AG09309 (cell line): ENCODE measurements around the gene EGFR.

Experiments used
- DNase-seq: peaks from one replicate; pipeline ENCODE4 v3.0.0-alpha.2; 2010; ENCODE audit warnings: low read depth
- H3K4me3 ChIP-seq: 2 replicates; pipeline ENCODE4 v1.5.1; 2011; ENCODE audit warnings: mild to moderate bottlenecking, low read depth, low read length, moderate library complexity; ENCODE audit not compliant: control insufficient read depth
- TF ChIP-seq, protein P1 (sequence below): IDR thresholded peaks from 2 replicates; pipeline ENCODE4 v1.5.1; 2011; ENCODE audit warnings: mild to moderate bottlenecking, low read depth, low read length, inconsistent platforms; ENCODE audit not compliant: insufficient read depth, control insufficient read depth; ENCODE audit errors: missing control alignments

Gene EGFR

DNA sequence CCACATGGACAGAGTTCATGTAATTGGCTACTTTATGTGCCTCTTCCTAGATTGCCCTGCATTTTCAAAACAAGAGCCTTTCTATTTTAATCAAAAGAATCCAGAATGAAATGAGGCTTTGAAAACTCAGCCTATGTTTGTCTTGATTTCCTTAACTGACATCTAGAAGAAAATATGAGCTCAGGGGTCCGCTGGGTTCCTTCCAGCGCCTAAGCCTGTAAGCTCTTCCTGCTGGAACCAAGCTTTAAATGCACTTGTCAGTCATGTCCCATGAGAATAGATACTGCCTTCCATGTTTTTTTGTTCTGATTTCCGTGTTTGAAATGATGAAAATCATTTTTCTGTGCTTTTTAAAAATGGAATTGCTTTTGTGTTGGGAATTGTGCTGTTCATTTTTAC is 74.2 kb downstream of the EGFR start:
- no peak overlapping the region for H3K4me3 ChIP-seq
- TF ChIP-seq, protein P1, sequence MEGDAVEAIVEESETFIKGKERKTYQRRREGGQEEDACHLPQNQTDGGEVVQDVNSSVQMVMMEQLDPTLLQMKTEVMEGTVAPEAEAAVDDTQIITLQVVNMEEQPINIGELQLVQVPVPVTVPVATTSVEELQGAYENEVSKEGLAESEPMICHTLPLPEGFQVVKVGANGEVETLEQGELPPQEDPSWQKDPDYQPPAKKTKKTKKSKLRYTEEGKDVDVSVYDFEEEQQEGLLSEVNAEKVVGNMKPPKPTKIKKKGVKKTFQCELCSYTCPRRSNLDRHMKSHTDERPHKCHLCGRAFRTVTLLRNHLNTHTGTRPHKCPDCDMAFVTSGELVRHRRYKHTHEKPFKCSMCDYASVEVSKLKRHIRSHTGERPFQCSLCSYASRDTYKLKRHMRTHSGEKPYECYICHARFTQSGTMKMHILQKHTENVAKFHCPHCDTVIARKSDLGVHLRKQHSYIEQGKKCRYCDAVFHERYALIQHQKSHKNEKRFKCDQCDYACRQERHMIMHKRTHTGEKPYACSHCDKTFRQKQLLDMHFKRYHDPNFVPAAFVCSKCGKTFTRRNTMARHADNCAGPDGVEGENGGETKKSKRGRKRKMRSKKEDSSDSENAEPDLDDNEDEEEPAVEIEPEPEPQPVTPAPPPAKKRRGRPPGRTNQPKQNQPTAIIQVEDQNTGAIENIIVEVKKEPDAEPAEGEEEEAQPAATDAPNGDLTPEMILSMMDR: no peak
- DNase-seq: no peak

DNA sequence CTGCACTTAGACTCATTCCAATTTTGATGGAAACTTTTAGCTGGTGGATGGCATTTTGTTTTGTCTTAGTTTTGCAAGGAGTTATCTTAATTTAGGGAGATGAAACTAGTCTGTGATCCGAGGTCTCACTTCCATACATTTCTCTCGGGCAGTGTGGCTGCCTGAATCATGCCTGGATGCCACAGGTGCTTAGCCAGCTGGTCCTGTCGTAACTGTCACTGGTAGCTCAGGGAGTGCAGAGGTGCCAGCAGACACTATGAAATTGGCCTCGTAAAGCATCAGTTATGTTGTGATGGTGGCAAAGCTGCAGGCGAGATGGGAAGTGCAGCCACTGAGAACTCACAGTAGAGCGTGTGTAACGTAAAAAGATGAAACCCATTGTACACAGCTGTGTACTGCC is 74.9 kb downstream of the EGFR start:
- DNase-seq: no peak
- TF ChIP-seq, protein P1: no peak
- no peak overlapping the region for H3K4me3 ChIP-seq

DNA sequence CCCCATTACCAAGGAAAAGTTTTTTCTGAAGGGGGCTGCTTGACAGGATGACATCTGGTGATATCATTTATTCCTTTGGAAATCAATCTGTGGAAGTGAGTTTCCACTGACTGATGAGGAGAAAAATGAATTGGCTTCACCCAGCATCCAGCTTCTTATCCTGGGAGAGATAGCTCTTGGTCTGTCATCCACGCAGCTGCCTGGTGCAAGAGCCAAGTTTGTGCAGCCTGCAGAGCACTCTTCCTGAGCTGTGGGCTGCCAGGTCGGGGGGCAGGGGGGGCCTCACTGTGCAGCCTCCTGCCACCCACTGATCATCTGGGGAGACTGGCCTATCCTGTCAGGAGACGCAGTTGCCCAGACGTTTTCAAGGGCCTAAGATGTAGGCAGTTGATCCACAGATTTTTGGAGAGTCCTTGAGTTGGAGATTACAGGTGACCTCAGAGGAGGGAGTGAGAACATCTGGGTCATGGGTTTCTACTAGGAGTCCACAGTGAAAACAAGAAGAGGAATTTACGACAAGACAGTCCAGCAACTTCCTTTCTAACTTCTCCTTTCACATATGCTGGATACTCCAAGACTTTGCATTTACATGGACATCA is 75.4 kb downstream of the EGFR start:
- H3K4me3 ChIP-seq: no peak overlapping the region
- TF ChIP-seq, protein P1: no peak
- no peak for DNase-seq

DNA sequence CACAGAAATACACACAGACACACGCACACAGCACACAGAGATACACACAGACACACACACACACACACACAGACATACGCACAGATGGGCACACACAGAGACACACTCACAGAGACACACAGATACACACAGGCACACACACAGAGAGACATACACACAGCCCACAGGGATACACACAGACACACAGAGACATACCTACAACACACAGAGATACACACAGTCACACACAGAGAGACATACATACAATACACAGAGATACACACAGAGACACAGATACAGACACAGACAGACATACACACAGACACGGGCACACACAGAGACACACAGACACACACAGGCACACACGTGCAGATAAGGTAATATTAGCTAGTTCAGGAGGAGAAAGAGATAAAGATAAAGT is 76.9 kb downstream of the EGFR start:
- TF ChIP-seq, protein P1: no peak
- H3K4me3 ChIP-seq: no peak overlapping the region
- no peak for DNase-seq

DNA sequence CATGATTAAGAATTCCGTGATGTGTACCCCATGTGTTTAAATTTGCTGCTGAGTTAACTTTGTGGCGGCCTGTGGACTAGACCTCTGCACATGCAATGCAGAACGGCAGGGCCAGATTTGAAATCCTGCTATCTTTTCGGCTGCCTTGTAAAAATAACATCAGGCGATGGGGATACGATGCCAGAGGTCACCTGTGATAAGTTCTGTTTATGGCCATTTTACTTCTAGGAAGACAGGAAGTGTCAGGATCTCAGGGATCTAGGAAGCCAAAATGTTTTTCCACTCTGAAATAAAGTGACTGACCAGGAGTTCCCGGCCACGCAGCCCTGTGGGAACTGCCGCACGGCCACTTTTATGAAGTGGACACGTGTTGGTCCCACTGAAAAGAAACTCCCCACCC is 77.5 kb downstream of the EGFR start:
- no peak overlapping the region for H3K4me3 ChIP-seq
- DNase-seq: no peak
- TF ChIP-seq, protein P1: no peak

DNA sequence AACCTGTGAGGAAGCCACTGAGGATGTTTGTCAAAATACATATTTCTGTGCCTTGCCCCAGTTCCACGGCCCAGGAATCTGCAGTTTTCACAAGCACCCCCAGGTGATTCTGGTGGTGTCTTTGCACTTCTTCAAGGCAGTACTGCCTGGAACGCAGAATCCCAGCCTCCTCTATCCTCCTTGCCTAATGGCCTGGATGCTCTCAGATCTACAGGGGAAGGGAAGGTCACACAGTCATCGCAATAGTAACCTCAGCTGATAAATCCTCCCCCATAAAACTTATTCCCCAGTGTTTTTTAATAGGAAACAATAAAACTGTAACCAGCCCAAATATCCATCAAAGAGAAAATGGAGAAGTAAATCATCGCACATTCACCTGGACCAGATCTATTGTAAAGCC is 78.3 kb downstream of the EGFR start:
- DNase-seq: no peak
- TF ChIP-seq, protein P1: no peak
- H3K4me3 ChIP-seq: no peak overlapping the region
